IPS DF 4.7 (cell line): ENCODE measurements around the gene NDC1.
"Not testable (repeated sequence)": the region's sequence is repeated elsewhere in the genome, so short reads cannot be mapped to it uniquely, and the experiment has no call there.

Experiments
- DNase-seq: peaks from one replicate; pipeline ENCODE4 v3.0.0-alpha.2; 2013; ENCODE audit warnings: low spot score; ENCODE audit errors: extremely low read depth

Gene NDC1

DNA sequence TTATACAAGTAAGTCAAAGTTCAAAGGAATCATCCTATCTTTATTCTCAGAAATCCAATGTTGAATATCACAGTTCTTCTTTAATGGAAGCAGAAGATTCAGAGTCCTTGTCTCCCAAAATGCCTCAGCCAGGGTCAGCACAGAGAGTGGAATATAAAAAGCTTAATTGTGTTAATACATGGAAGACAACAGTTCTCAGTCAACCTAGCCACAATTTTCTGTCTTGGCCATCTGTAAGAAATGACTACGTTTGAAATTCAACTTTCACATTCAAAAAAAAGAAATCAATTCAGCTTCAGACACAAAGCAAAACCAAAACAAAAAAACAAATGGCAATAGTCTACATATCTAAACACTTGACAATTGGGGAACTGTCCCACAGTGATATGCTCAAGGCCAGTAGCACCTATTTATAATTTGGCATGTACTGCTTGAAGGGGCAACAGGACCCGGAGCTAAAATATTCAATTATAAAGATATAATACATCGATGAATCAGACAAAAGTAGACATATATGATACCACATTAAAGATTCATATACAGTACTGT is 71.8 kb downstream of the NDC1 start:
- no peak for DNase-seq

DNA sequence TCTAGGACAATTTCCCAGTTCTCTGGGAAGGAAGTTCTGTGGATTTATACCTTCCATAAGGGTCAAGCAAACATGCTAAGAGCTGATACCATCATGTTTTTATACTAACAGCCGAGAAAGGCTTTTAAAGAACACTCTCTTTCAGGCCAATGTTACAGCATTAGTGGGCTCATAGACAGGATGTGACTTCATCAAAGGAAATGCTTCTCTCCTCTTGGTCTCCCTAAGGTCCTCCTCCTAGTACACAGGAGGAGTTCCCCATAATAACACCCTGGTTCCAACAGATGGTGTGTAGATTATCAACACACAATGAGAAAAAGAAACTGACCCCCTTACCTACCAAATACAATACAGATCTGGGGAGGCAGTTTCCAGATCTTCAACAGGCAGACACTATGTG is 72.4 kb downstream of the NDC1 start:
- DNase-seq, result no peak

DNA sequence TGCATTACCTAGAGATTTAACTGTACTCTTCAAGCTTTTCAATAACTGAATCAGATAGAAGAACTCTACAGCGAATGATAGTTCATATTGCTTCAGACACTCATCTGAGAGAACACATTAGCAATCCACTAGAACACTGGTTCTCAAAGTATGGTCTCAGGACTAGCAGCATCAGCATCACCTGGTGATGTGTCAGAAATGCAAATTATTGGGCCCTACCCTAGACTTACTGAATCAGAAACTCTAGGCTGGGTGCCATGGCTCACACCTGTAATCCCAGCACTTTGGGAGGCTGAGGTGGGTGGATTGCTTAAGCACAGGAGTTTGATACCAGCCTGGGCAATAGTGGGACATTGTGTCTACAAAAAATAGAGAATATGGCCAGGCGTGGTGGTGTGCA is 74.2 kb downstream of the NDC1 start:
- no peak for DNase-seq

DNA sequence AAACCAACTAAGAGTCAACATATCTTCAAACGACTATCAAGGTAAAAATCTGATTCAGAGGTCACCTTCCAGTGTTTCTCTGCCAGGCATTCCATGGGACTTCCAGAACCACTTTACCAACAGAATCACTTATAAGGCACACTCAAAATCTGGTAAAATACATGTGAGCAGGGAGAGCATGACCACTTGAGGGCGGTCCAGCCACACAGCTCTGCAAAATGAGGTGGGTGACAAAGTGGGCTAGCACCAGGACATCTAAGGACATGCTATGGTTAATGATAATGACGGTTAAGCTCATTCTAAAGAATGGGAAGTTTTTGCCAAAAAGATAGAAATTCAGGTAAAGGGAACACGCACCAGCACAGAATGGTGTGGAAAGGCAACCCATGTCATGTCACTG is 74.6 kb downstream of the NDC1 start:
- DNase-seq, result no peak

DNA sequence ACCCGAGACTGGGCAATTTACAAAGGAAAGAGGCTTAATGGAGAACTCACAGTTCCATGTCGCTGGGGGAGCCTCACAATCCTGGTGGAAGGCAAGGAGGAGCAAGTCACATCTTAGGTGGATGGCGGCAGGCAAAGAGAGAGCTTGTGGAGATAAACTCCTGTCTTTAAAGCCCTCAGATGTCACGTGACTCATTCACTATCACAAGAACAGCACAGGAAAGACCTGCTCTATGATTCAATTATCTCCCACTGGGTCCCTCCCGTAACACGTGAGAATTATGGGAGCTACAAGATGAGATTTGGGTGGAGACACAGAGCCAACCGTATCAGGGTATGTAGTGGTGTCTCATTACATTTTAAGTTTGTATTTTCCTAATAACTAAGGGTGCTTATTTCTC is 77.6 kb downstream of the NDC1 start:
- not testable (repeated sequence) for DNase-seq

DNA sequence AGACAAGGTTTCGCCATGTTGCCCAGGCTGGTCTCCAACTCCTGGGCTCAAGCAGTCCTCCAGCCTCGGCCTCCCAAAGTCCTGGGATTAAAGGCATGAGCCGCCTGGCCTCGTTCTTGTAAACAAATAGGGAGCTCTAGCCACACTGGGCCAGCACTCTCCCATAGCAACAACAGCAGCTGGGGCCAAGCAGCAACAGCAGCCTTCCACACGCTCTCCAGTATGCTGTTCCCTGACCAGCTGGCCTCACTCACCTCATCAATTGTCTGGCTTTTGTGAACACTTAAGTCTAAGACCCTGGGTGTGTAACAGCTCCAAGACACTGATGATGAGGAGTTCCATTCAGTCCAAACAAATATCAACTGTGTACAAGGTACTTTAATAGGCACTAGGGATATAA is 82.2 kb downstream of the NDC1 start:
- DNase-seq, result no peak

DNA sequence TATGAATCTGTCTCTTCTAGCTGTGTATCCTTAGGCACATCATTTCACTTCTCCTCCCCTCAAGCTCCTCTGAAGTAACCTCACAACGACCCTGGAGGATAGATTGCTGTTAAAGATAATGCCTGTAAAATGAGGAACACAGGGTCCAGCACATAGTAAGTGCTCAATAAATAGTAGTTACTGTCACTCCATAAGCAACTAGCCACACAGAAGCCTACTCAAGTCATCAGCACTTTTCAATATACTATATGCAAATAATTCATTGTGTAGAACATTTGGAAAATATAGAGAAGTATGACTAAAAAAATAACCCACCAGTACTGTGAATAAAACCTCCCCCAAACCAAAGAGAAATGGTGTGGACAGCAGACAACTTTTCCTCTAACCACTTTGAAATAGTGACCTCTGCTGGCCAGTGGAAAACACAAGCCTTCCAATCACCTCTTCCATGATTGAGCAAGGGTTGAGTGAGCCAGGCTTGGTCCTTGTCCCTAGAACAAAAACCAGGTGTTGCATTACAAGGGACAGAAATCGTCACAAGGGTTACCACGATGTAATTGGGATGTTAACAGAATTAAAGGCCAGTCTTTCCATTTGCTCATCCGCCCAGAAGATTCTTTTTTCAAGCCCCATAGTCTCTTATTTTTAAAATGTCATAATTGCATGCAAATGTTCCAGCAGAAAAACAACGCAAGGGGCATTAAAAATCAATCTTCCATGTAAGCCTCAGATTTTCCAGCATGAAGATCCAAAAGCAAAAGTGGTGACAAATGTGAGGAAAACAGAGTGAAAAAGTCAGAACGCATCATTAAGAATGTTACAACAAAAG is 83.4 kb downstream of the NDC1 start:
- no peak for DNase-seq

DNA sequence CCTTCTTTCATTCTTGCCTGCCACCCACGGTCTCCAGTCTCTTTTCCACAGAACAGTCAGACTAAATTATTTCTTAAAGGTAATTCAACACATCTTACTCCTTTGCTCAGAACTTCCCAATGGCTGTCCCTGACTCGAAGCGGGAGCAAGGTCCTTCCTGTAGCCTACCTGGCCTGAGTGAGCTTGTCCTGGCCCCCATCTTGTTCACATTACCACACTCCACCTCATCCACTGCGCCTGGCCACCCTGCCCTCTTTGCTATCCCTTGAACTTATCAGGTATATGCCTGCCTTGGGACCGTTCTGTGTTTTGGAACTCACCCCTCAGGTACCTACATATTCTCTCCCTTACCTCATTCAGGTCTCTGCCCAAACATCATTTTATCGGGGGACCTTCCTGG is 85.8 kb downstream of the NDC1 start:
- DNase-seq, result no peak

DNA sequence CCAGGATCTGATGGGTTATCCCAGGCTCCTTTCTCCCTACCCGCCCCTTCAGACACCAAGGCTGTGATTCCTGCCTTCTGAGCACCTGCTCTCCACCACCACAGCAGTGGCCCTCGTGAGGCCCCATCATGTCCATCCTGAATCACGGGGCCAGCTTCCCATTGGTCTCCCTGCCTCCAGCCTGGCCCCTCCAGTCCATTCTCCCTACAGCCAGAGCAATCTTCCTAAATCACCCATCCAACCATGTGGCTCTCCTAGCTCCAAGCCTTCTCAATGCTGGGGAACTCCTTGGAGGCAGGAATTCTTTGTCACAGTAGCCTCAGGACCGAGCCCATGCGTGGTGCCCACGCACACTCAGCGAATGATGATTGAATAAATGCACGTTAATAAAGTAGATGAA is 90.3 kb downstream of the NDC1 start:
- no peak for DNase-seq

DNA sequence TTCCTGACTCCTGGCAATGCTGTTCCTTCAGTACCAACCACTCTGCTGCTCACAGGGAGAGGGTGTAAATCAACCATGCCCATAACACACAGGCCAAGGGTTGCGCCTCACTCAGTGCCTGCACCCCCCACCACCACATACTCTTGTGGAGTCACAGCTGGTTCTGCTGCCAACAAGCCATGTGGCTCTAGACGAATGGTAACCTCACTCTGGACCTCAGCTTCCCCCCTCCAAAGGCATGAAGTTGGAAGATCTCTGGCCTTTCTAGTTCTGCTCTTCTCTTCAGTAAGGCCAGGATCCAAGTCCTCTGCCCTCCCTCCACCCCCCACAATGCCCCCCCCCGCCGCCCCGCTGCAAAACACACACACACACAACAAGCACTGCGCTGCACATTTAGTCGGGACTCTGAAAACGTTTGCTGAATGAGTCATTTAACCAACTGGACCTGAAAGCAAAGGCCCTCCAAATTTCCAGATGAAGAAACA is 97.4 kb downstream of the NDC1 start:
- no peak for DNase-seq

DNA sequence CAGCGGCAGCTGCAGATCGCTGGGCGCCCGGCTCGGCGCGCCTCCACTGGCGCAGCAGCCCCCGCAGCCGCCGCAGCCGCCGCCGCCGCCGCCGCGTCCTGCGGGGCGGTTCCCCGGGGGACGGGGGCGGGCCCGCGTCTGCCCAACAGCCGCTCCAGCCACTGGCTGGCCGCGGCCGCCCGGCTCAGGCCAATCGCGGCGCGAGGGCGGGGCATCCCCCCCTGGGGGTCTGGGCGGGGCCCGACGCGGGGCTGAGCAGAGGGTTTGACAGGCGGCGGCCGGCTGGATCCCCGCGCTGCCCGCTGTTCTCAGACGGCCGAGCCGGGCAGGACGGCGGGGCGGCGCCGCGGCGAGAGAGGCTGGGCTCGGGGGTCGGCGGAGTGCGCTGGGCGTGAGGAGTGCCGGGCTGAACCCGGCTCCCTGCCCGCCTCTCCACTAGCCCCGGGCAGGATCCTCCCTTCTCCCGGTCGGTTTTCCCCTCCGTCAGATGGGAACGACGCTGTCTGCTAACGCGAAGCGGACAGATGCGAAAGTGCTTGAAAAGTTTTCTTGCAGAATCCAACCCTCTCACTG is 98.9 kb downstream of the NDC1 start, which contains the start of gene GLIS1:
Gene GLIS1 (minus strand): TSS at position 56 of the 573 bp plus-strand sequence. CDS start 1,100 bp downstream, outside the sequence.
- no peak for DNase-seq

DNA sequence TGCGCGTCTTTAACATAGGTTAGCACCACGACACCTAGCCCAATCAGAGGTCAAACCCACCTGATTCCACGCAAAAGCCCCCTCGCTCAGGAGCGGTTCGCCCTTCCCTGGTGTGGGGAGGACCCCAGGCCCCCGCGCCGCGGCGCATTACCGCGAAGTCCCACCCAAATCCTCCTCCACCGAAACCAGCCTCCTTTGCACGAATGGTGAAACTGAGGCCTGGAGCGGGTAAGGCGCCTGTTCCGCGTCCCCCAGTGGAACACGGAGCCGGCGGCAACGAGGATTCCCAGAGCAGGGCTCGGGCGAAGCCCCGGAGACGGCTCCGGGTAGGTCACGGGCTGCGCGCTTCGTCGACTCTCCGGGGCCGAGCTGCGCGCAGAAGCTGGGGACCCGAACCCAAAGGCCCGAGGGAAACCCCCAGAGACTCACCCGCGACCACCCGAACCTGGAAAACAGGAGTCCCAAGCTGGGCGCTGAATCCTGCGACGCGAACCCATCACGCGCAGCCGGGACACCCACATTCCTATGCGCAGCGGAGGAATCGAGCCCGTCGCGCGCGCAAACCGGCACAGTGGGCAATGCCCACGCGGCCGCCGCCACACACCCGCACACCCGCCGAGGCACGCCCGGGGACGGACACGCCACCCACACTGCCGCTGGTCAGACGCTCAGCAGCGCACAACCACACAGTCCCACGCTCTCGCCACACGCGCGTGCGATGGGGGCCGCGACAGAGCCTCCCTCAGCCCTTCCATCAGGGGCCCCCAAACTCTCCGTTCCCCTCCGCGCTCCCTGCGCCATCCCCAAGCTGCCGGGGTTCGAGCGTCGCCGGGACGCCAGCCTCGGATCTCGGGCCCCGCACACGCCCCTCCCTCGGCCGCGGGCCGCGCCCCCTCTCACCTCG is 99.6 kb downstream of the NDC1 start:
- no peak for DNase-seq

DNA sequence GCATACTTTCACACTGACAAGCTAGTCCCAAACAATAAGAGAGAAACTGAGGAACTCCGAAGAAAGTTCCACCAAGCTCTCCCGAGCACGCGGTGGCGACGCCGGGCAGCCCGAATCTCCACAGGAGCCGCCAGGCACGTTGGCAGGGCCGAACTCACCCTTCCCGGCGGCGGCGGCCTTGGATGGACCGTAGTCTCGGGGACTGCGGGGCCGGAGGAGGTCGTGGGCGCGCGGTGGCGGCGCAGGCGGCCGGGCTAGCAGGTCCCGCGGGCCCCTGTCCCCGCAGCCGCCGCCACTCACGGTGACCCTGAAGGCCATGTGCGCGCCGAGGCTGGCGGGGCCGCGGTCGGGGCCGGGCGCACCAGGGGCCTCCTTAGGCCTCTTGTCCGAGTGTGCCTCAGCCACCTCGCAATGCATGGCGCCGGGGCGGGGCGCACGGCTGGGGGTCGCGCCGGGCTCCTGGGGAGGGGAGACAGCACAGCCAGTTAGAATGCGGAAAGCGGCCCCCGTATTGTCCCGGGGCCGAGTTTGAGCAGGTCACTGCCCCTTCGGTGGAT is 100.4 kb downstream of the NDC1 start:
- no peak for DNase-seq

DNA sequence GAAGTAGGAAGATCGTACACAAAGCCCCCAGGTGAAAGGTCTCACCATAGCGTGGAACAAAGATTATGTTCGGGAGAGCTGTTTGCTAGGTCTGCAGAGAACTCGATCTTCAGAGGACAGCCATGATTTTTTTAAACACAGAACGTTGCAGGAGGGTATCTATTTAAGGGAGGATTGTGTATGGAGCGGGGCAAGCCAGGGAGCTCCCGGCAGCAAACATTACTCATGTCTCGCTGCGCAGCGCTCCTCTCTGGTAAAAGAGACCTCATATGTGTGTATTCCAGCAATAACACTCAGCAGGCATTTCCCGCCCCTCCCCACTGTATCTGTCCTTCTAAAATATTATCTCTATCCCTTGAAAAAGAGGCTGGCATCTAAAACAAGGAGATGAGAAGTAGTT is 101.8 kb downstream of the NDC1 start:
- DNase-seq, result no peak

DNA sequence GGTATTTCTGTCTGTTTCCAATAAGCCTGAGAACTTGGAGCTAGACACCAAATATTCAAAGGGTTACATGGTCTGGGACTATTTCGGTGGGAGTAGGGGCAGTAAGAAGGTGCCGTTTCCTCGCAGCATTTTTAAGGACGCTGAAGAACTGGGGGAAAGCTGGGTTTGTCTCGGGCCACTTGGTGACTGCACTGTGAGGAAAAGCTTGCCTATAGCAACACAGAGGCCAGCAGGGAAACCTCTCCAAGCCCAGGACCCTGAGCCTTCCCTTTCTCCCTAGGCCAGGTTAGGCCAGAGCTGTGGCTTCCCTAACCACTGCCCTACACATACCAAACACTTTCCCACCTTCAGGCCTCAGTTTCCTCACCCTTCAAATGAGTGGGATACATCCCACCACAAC is 102.4 kb downstream of the NDC1 start:
- DNase-seq, result no peak

DNA sequence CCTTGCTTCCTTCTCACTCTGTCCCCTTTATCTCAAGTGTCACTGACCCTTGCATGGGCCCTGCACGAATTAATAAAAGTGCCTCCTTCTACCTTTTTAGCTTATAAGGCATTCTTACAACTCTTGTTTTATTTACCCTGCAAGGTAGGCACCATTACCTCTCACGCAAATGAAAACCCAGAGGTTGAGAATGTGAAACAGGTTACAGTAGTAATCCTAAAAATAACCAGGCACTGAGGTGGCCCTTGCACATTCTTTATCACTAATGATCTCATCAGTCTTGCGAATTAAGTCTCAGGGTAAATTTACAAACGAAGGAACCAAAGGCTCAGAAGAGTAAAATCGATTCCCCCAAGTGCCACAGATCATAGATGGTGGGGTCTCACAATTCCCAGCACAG is 102.8 kb downstream of the NDC1 start:
- no peak for DNase-seq

DNA sequence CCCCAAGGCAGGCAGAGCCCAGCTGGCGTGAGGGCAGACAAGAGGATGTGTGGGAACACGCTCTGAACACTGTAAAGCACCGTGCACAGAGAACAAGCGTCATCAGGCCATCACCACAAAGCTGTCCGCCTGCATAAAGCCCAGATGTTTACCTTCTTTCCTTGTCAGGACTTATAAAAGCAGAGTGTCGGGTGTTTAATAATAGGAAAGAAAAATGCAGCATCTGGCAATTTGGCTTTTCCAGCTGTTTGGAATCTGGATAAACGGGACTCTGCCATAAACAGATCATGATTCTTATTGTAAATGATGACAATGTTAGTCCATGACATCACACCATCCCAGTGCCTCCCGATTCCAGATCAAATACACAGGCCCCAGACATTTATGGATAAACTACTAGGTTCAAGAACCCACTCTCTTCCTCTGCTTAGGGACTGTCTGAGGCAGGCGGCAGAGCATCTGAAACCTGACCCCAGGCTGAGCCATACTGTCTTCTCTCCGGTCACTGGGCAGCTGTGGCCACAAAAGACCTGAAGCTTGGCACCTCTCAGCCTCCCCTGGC is 103.4 kb downstream of the NDC1 start:
- DNase-seq, result no peak

DNA sequence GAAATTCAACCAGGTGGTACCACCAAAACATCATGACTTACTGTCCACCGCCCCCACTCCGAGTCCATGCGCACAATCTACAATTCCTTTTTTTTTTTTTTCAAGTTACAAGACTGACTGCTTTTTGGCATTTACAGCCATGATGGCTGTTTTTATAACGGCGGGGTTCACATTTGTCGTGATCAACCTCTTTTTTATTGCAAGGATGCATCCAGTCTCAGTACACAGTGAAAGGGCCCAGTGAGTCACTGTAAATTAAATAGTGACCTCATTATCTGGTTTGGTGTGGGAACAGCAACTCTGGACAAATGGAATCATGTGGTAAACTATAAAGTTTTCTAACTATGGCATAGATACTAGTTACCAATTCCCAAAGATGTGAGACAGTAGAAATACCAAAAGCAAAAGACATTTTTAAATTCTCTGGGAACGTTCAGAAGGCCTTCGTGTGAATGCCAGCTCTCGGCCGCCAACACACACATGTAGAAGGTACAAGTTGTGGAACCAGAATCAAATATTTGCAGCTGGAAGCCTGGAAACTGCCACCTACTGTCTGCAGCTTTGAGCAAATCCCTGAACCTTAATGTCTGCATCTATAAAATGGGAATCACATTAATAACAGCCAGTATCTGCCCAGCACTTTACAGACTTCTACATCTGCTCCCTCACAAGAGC is 104.0 kb downstream of the NDC1 start:
- no peak for DNase-seq

DNA sequence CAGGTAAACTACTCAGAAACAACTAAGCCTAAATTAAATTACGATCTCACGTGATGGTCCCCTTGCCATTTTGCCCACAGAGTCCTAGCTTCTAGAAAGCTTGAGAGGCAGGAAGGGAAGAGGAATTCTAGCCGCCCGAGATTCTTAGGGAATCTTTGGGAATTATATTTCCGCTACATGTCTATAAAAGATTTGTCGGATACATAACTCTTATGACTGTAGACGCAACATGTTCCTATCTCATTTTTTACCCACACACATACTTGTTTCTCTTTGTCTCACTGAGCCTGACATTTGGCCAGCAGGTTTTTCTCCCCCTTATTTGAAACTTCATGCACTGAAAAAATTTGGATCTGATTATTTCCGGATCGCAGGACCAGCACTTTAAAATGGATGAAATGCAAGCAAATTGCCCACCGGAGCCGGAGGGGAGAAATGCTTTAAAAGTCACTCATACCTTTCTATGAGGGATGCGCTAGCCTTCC is 104.6 kb downstream of the NDC1 start:
- DNase-seq, result no peak

DNA sequence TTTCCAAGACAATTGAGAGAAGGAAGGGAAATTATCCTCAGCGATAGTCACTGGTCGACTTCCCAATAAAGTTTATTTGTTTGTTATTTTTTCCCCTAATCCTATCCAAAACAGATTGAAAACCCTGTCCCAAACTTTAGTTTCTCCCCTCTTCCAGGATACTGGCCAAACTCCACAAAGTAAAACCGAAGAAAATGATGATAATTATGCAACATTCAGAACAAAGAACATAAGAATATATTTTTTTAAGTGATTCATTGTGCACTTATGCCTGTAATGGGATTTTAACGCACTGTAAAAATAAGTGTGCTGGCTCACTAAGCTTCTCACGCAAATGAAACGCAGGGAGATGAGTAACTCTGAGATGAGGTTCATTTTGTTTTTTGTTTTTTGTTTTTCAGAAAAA is 105.2 kb downstream of the NDC1 start:
- DNase-seq, result no peak
